Measurements from ENCODE around the gene ZNF771. TPM values are rescaled to one million over a fixed set of nuclear protein-coding genes. Genes with fewer than 3 reads are reported as not detected.

The ZNF771 gene
- total and polyA plus RNA-seq, 9 of the 15 experiments (the other 6 are each of a cell fraction or from before 2014, with no cell fraction given) = 1.5 to 12.6 (median 4.4) TPM

GRCh38 chr16:30429678-30430427 is 22.4 kb downstream of the ZNF771 start, which contains the start of gene DCTPP1 (continued):
- 0 out of 2 replicates have a peak, but pooled peaks have one; percentile 42 for TF ChIP-seq STAT6 (CRISPR knock-in tag; IDR thresholded peaks at IDR 0.05)
- no peak for TF ChIP-seq ZNF644 (tag; IDR thresholded peaks at IDR 0.05; ENCODE audit: low read depth)
- 0 out of 2 replicates have a peak, but pooled peaks have one; percentile 38 for TF ChIP-seq KLF1 (tag; IDR thresholded peaks at IDR 0.05)
- no peak for TF ChIP-seq ZBTB49 (CRISPR knock-in tag; IDR thresholded peaks at IDR 0.05; ENCODE audit: borderline replicate concordance)
- peak; percentile 86; the same call in 1 of the 2 replicates for TF ChIP-seq REST (IDR thresholded peaks at IDR 0.05; ENCODE audit: borderline replicate concordance)
- TF ChIP-seq REST (CRISPR knock-in tag; IDR thresholded peaks at IDR 0.05; ENCODE audit: low read depth) = peak; percentile 19; the same call in 1 of the 2 replicates
- TF ChIP-seq ZNF146 (CRISPR knock-in tag; IDR thresholded peaks at IDR 0.05; ENCODE audit: unreplicated experiment) = no peak
- no peak for TF ChIP-seq RNF219 (CRISPR knock-in tag; IDR thresholded peaks at IDR 0.05)
- no peak for TF ChIP-seq ZNF561 (CRISPR knock-in tag; conservative IDR thresholded peaks at IDR 0.05)
- no peak; the same call in 1 of the 2 replicates for TF ChIP-seq ZZZ3 (IDR thresholded peaks at IDR 0.05)
- peak; percentile 40; the same call in 1 of the 2 replicates for TF ChIP-seq HDAC2 (IDR thresholded peaks at IDR 0.05)

All from K562 (cell line).